ENCODE measurements around the gene PACC1. TPM values are rescaled to one million over a fixed set of nuclear protein-coding genes. Genes with fewer than 3 reads are reported as not detected.
"Not testable (repeated sequence)": the region's sequence is repeated elsewhere in the genome, so short reads cannot be mapped to it uniquely, and the experiment has no call there.

Gene PACC1
- total RNA-seq, 3 donors from 2014 or later = 2.7 to 6.2 (median 4.2) TPM

DNA sequence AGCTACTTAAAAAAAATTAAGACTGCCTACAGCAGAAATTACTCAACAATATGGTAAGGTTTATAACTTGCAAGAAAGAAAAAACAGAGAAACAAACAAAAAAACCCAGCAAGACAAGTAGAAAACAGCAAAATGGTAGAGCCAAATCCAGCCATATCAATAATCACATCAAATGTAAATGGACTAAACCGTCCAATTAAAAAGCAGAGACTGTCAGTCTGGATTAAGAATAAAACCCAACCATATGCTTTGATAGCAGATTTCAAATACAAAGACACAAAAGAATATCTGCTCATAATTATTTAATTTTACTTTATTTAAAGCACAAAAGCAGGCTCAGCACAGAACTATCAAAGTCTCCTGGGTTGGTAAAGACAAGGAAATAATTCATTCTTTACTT is 17.5 kb downstream of the PACC1 start:
- TF ChIP-seq CTCF (IDR thresholded peaks at IDR 0.05) (no peak), POLR2A (IDR thresholded peaks at IDR 0.05) (no peak), POLR2AphosphoS5 (IDR thresholded peaks at IDR 0.05) (no peak)
- intact Hi-C loops (cut with DNase I; ENCODE audit: low total_unique reads) = no loop called here

DNA sequence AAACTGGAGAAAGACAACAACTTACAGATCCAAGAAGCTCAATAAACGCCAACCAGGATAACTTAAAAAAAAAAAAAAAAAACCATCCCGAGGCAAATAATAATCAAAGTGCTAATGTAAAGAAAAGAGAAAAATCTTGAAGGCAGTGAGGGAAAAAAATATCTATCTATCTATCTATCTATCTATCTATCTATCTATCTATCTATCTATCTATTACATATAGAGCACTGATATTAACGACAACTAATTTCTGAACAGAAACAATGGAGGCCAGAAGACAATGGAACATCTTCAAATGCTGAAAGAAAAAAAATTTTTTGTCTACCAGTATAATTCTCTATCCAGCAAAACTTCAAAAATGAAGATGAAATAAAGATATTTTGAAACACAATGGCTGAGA is 18.0 kb downstream of the PACC1 start:
- H3K27me3 ChIP-seq = no peaks in the 10 kb centered on the region
- H3K4me3 ChIP-seq = no peak overlapping the region
- no peaks in the 10 kb centered on the region for H3K36me3 ChIP-seq
- no peak for TF ChIP-seq CTCF (IDR thresholded peaks at IDR 0.05)
- no peak for TF ChIP-seq POLR2AphosphoS5 (IDR thresholded peaks at IDR 0.05)
- TF ChIP-seq POLR2A (IDR thresholded peaks at IDR 0.05) = no peak
- DNase-seq (ENCODE audit: low spot score in 2 of 2) = no peak
- intact Hi-C loops (cut with DNase I; ENCODE audit: low total_unique reads) = no loop called here
- peaks cover 12 to 16% of the 10 kb centered on the region in 2 donors for H3K9me3 ChIP-seq
- H3K4me1 ChIP-seq = no peaks in the 10 kb centered on the region
- H3K27ac ChIP-seq = no peak overlapping the region

More for the DNA sequence above, 17.5 kb downstream of the PACC1 start:
- no peak for DNase-seq (ENCODE audit: low spot score in 2 of 2)
- peaks cover 12 to 16% of the 10 kb centered on the region in 2 donors for H3K9me3 ChIP-seq
- H3K27ac ChIP-seq = no peak overlapping the region
- no peaks in the 10 kb centered on the region for H3K27me3 ChIP-seq
- H3K4me1 ChIP-seq = no peaks in the 10 kb centered on the region
- no peaks in the 10 kb centered on the region for H3K36me3 ChIP-seq
- no peak overlapping the region for H3K4me3 ChIP-seq

- H3K27me3 ChIP-seq; H3K4me1 ChIP-seq; intact Hi-C loops (cut with DNase I; ENCODE audit: low total_unique reads); H3K36me3 ChIP-seq; H3K27ac ChIP-seq; DNase-seq (ENCODE audit: low spot score in 2 of 2); H3K4me3 ChIP-seq: not testable (repeated sequence)
- H3K9me3 ChIP-seq = peaks cover 12 to 17% of the 10 kb centered on the region in 2 donors
These were observed 18.8 kb downstream of the PACC1 start for GRCh38 chr1:212395678-212396437.

DNA sequence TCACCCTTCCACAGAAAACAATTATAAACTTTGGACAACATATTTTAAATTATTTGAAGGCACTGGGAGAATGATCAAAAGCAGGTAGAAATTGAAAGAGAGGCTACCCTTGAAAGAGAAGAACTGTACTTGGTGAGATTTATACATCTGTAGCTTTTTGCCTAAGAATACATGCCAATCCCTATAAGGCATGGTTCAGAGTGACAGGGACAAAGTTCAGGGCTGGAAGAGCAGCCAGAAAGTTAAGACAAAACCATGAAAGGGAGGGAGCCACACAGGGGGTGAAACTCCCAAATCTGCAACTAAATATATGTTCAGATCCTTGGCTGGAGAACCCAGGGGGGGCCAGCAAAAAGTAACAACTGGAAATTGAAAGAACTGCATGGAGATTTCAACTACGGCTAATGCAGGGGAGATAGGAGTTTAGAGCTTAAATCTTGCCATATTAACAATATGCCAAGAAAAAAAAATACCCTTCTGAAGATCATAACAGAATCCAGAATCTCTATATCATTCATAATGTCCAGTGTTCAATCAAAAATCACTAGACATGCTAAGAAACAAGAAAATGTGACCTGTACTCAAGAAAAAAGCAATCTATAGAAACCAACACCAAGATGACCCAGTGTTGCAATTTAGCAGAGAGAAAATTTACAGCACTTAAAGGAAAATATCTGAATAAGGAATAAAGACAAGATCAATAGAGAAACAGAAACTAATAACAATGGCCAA is 25.5 kb downstream of the PACC1 start:
- Histone ChIP-seq H3K27me3 (no peaks in the 10 kb centered on the region), H3K36me3 (no peaks in the 10 kb centered on the region), H3K4me1 (no peaks in the 10 kb centered on the region), H3K27ac (no peak overlapping the region), H3K4me3 (no peak overlapping the region), H3K9me3 (peaks cover 0 to 4% of the 10 kb centered on the region in 2 donors)
- DNase-seq (ENCODE audit: low spot score in 2 of 2) = no peak
- intact Hi-C loops (cut with DNase I; ENCODE audit: low total_unique reads) = no loop called here
- TF ChIP-seq POLR2AphosphoS5 (IDR thresholded peaks at IDR 0.05) (no peak), CTCF (IDR thresholded peaks at IDR 0.05) (no peak)

- H3K4me1 ChIP-seq = no peaks in the 10 kb centered on the region
- no peak overlapping the region for H3K4me3 ChIP-seq
- H3K36me3 ChIP-seq = no peaks in the 10 kb centered on the region
- no peak overlapping the region for H3K27ac ChIP-seq
- intact Hi-C loops (cut with DNase I; ENCODE audit: low total_unique reads) = no loop called here
- no peaks in the 10 kb centered on the region for H3K27me3 ChIP-seq
- no peak for DNase-seq (ENCODE audit: low spot score in 2 of 2)
- TF ChIP-seq POLR2A (IDR thresholded peaks at IDR 0.05) = no peak
- TF ChIP-seq POLR2AphosphoS5 (IDR thresholded peaks at IDR 0.05) = no peak
- no peak for TF ChIP-seq CTCF (IDR thresholded peaks at IDR 0.05)
- H3K9me3 ChIP-seq = peaks cover 0 to 4% of the 10 kb centered on the region in 2 donors
These were observed 28.7 kb downstream of the PACC1 start for GRCh38 chr1:212386029-212386428.

Data from breast epithelium (tissue), 4 donors.